Measurements from ENCODE around the gene CRIM1.

DNA sequence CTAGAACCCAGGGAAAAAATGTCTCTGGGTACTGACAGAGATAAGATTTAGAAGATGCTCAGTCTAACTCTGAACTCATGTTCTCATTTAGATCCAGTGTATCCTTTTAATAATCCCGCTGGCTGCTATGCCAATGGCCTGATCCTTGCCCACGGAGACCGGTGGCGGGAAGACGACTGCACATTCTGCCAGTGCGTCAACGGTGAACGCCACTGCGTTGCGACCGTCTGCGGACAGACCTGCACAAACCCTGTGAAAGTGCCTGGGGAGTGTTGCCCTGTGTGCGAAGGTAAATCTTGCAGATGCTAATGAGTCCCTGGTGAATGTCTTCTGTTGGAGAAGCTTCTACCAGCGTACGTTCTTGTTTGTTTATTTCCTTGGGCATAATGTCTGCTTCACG is 123.8 kb downstream of the CRIM1 start:
- TF ChIP-seq CTCF (IDR thresholded peaks at IDR 0.05 in 8 of 11, conservative IDR thresholded peaks at IDR 0.05 in 3 of 11) (no peak), POLR2A (IDR thresholded peaks at IDR 0.05) (no peak), POLR2AphosphoS5 (IDR thresholded peaks at IDR 0.05) (peak in 1 of 3 donors; percentile 26)

All from spleen (tissue), 7 donors.